OCI-M2 (cell line): Measurements from ENCODE around the gene HYAL1.
"Not testable (repeated sequence)": the region's sequence is repeated elsewhere in the genome, so short reads cannot be mapped to it uniquely, and the experiment has no call there.

ENCODE experiments used
- DNase-seq: peaks from one replicate; lab custom pipeline; 2025; ENCODE audit not compliant: unreplicated experiment; lab: John Stamatoyannopoulos, UW

Gene HYAL1

GRCh38 chr3:50263478-50264382, 39.6 kb downstream of the HYAL1 start:
- DNase-seq: no peak

DNA sequence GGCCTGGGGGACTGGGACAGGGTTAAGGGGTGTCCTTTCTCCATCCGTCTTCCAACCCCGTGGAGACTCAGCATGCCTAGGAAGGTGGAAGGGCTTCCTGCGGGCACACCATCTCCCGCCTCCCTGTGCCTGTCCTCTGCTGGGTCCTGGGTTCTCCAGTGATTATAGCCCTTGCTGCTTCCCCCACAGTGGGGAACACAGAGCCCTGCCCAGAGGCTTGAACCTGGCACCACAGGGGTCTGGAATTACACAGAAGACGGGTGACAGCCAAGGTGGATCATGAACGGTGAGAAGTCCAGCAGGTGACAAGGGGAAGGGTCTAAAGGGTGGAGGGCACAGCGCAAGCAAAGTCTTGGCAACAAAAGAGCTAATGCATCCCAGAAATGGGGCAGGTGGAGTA, 40.6 kb downstream of the HYAL1 start:
- no peak for DNase-seq

- not testable (repeated sequence) for DNase-seq
Observed at GRCh38 chr3:50262200-50262599, 41.2 kb downstream of the HYAL1 start.

DNA sequence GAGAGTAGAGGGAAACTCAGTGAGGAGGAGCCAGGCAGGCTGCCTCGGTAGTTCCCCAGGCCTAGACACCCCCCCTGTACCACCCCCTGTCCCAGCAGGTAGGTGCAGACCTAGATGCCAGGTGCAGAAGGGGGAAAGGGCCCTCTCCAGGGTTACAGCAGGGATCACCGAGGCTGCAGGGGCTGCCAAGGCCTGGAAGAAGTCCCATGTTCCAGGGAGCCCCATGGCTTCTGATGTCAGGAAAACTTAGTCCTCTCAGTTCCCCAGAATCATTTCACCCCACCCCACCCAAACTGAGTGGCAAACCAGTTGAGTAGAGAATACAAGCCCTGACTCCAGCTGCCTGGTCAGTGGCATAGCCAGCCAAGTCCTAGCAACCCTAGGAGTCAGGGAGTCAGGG, 41.9 kb downstream of the HYAL1 start:
- DNase-seq: no peak

DNA sequence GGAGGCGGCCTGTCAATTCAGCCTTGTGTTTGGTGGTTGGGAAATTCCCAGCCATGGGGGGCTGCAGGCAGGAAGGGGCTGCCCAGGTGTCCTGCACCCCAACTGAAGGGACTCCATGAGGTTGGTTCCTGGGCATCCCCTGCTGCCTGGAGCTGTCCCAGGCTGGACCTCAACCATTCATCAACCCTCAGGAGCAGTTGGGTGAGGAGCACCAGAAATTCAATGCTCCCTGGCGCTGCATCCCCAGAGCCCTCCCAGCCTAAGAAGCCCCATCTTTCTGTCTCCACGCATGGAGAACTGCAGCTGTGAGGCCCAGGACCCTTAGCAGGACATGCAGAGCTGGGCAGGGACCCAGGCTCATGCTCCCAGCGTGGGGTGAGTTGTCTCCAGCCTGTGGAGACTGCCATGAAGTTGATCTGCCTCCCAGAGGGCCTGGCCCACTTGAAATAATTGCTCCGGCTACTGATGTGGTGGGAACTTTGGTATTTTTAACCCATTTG, 42.4 kb downstream of the HYAL1 start:
- no peak for DNase-seq

- peak; percentile 21 for DNase-seq
Observed at GRCh38 chr3:50260027-50260941, 43.1 kb downstream of the HYAL1 start.

- DNase-seq: no peak
Observed at GRCh38 chr3:50259432-50260026, 43.8 kb downstream of the HYAL1 start.

- no peak for DNase-seq
Observed at GRCh38 chr3:50258979-50259378, 44.4 kb downstream of the HYAL1 start.

GRCh38 chr3:50258029-50258680, 45.2 kb downstream of the HYAL1 start:
- no peak for DNase-seq

- peak; percentile 6 for DNase-seq
Observed at GRCh38 chr3:50256978-50257890, 46.1 kb downstream of the HYAL1 start.

DNA sequence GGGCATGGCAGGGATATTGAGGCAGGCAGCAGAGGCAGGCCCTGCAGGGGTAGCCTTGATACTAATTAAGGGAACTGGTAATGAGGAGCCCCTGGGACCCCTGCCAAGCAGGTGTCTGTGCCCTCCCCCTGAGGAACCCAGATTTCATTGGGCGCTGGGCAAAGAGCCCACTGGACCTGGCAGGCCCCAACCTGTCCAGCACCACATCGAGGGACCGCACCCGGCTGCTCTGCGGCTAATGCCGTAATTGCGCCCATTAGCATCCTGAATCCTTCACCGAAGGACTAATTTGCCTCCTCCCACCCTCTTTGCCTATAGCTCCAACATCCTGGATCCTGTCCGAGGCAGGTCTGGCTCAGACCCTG, 48.1 kb downstream of the HYAL1 start:
- DNase-seq: no peak

- DNase-seq: no peak
Observed at GRCh38 chr3:50254577-50255250, 48.7 kb downstream of the HYAL1 start.

DNA sequence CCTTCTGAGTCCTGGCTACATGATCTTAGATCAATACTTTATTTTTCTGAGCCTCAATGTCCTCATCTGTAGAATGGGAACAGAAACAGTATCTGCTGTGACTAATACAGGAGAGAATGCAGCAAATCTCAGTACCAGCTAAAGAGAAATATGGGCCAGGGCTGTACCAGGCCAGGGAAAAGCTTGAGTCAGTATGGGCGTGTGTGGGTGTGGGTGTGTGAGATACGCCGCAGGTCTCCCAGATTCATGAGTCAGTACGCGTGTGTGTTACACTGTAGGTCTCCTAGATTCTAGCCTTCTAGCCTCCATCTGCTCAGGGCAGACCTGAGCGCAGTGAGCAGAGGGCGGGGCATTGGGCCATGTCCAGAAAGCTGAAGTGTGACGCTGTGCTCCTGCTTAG, 52.2 kb downstream of the HYAL1 start:
- DNase-seq: no peak

DNA sequence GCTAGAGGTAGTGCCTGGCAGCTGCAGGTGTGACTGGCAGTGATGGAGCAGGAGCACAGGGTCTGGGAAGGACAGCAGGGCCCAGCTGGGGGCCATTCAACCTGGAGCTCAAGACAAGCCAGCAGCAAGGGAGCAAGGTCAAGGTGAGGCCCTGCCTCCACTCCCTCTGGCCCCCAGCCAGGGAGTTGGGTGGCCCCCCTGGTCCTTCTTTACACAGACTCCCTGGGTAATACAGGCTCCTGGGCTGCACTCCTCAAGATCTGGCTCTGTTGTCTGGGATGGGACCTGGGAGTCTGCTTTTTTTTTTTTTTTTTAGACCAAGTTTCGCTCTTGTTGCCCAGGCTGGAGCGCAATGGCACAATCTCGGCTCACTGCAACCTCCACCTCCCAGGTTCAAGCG, 52.9 kb downstream of the HYAL1 start:
- no peak for DNase-seq
